ENCODE results near the gene SEMA4C.

DNA sequence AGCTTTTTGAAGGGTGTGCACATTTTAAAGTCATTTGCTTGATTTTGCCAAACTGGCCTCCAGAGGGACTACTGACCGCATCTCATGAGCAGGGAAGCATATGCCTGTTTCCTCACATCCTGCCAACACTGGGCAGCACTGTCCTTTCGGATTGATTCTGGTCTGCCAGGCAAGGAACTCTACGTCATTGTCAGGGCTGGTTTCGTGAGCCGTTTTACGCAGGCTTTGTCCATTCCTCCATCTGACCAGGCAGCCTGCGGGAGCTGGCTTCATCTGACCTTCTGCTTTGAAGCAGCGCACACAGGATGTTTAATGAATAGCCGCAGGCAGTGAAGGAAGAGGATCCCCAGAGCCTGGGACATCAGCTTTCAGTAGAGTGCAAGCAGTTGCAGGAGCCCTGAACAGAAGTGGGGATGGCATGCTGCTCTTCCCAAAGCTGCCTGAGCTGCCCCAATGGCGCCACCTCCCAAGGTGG, 46.3 kb upstream of the SEMA4C start:
- TF ChIP-seq, protein P1, sequence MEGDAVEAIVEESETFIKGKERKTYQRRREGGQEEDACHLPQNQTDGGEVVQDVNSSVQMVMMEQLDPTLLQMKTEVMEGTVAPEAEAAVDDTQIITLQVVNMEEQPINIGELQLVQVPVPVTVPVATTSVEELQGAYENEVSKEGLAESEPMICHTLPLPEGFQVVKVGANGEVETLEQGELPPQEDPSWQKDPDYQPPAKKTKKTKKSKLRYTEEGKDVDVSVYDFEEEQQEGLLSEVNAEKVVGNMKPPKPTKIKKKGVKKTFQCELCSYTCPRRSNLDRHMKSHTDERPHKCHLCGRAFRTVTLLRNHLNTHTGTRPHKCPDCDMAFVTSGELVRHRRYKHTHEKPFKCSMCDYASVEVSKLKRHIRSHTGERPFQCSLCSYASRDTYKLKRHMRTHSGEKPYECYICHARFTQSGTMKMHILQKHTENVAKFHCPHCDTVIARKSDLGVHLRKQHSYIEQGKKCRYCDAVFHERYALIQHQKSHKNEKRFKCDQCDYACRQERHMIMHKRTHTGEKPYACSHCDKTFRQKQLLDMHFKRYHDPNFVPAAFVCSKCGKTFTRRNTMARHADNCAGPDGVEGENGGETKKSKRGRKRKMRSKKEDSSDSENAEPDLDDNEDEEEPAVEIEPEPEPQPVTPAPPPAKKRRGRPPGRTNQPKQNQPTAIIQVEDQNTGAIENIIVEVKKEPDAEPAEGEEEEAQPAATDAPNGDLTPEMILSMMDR (IDR thresholded peaks at IDR 0.05), result no peak
- TF ChIP-seq REST (IDR thresholded peaks at IDR 0.05; ENCODE audit: insufficient read depth in 1 of 2, low read depth in 2 of 2, low read length in 1 of 2), result no peak
- no peak for TF ChIP-seq POLR2AphosphoS5 (IDR thresholded peaks at IDR 0.05; ENCODE audit: low read depth, low read length)
